ENCODE measurements around the gene RASSF8.

RASSF8 gene

DNA sequence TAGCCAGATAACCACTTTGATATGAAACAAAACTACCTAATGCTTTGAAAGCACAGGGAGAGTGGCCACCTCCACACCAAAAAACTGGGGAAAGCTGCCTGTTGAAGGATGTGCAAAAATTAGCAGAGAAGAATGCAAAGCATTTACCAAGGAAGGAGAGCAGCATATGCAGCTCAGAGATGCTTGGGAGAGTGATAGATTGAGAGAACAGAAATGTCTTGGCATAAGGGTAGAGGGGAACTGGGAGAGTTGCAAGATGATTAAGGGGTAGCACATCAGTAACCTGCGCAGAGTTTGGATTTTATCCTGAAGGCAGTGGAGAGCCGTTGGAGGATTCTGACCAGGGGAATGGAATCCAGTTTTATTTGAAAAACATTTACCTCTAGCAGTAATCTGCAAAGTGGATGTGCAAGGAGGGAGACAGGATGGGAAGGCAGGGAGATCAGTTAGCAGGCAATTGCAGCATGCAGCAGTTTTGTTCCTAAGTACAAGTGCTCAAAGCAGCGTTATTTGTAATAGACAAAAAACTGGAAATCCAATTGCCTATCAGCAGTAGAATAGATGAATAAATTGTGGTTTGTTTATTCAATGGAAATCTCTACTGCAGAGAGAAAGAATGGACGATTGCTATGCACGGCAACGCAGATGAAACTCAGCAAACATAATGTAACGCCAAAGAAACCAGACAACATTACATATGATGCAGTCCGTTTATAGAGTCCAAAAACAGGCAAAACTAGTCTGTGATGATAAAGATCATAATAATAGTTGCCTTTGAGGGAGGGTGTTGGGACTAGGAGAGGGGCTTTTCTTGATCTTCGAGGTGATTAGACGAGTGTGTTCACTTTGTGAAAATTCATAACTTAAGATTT lies 84.9 kb downstream of the RASSF8 start:
- TF ChIP-seq CTCF (IDR thresholded peaks at IDR 0.05; ENCODE audit: extremely low read depth, missing control alignments): no peak
- DNase-seq (ENCODE audit: low spot score): no peak

- TF ChIP-seq CTCF (IDR thresholded peaks at IDR 0.05; ENCODE audit: extremely low read depth, missing control alignments): no peak
- no peak for DNase-seq (ENCODE audit: low spot score)
Measured at GRCh38 chr12:26044007-26044394, 85.5 kb downstream of the RASSF8 start.

GRCh38 chr12:26044592-26044991 lies 86.1 kb downstream of the RASSF8 start:
- DNase-seq (ENCODE audit: low spot score): no peak
- TF ChIP-seq CTCF (IDR thresholded peaks at IDR 0.05; ENCODE audit: extremely low read depth, missing control alignments): no peak

GRCh38 chr12:26046203-26046602 lies 87.7 kb downstream of the RASSF8 start:
- no peak for DNase-seq (ENCODE audit: low spot score)

DNA sequence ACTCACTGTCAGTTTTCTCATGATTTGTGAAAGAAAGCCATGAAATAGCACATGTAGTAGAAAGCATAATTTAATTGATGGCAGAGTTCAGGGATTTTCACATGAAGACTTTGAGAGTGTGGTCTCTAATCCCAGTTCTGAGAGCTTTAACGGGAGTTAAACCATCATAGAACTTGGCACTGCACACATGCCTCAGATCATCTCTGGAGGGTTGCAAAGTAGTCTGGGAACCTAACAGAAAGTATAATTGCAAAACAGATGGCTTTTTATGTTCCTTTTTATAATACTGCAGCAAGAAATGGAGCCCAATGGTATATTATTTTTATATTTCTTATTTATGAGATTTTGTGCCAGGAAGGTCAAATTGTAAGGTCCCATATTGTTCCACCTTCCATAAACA lies 88.4 kb downstream of the RASSF8 start:
- DNase-seq (ENCODE audit: low spot score): no peak
- TF ChIP-seq CTCF (IDR thresholded peaks at IDR 0.05; ENCODE audit: extremely low read depth, missing control alignments): no peak

More at GRCh38 chr12:26046203-26046602, 87.7 kb downstream of the RASSF8 start:
- no peak for TF ChIP-seq CTCF (IDR thresholded peaks at IDR 0.05; ENCODE audit: extremely low read depth, missing control alignments)

DNA sequence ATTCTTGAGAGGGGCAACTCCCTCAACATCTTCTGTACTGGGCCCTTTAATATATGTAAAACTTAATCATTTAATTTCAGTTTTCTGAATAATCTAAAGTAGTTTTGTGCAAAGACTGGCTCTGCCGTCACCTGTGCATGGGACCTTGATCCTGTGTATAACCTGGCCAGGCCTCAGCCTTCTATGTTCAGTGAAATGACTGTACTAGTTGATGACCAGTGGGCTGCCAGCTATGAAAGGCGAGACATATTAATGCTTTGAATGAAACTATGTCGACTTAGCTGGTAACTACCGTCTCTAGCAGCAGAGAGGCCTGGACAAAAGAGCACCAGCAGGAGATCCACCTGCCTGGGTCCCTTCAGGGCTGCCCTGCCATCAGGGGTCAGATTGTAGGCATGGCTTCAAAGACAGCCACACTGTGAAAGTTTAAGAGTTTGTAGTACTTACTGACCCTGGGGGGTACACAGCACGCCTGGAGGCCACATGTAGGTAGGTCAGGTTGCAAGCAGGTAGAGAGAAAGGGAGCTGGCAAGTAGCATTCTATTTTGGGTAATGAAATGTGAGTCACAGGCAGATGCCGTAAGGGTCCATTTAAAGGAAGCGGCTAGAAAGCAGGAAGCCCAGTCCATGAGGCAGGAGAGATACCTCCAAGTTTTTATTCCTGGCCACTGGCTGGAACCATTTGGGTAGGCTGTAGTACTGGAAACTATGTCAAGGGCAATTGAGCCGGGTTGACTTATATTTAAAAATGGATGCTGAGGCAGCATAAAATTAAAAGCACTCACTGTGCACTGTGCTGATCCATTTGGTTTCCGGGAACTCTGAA lies 89.1 kb downstream of the RASSF8 start:
- no peak for TF ChIP-seq CTCF (IDR thresholded peaks at IDR 0.05; ENCODE audit: extremely low read depth, missing control alignments)
- no peak for DNase-seq (ENCODE audit: low spot score)

DNA sequence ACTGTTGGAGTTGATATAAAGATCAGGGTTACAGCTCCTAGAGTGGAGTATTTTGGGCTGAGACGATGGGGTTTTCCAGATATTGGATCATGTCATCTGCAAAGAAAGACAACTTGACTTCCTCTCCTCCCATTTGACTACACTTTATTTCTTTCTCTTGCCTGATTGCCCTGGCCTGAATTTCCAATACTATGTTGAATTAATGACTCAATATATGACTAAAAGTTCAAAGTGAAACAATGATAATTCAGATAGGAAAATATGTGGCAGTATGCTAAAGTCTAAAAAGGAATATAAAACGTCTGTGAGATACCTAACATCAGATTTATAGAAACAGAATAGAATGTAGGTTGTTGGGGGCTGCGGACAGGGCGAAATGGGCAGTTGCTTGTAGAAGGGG lies 94.2 kb downstream of the RASSF8 start:
- no peak for TF ChIP-seq CTCF (IDR thresholded peaks at IDR 0.05; ENCODE audit: extremely low read depth, missing control alignments)

More for the DNA sequence above, 94.2 kb downstream of the RASSF8 start:
- no peak for DNase-seq (ENCODE audit: low spot score)

All from GM20000 (cell line).